Heart right ventricle (tissue), 16 donors: ENCODE measurements around the gene NAA20. TPM values are rescaled to one million over a fixed set of nuclear protein-coding genes. Genes with fewer than 3 reads are reported as not detected.
A peak's percentile ranks its signal among the peaks of the same experiment; 100 is the strongest.

Experiments
- ATAC-seq, 8 donors: fragments of 200-7000 bp; cut with Tn5 transposase; one replicate each; pipeline ENCODE4 v1.9.1; 2020; ENCODE audit warnings: mild to moderate bottlenecking in 8 of 8, moderate library complexity in 8 of 8, moderate number of reproducible peaks in 1 of 8
- DNase-seq, 2 donors: peaks; one replicate each; pipeline ENCODE4 v3.0.0-alpha.2; 2020
- H3K27ac ChIP-seq, 10 donors: fragments of 200-600 bp; sonication (generic) in 2 of 10; one replicate each; pipeline versions ENCODE4 v1.5.0 to v1.8.0; 2020 to 2022; ENCODE audit warnings: mild to moderate bottlenecking in 3 of 10
- H3K27me3 ChIP-seq, 7 donors: fragments of 200-600 bp; one replicate each; pipeline ENCODE4 v1.8.0; 2021 to 2022; ENCODE audit warnings: mild to moderate bottlenecking in 2 of 7
- H3K36me3 ChIP-seq, 9 donors: fragments of 200-600 bp; sonication (generic) in 1 of 9; one replicate each; pipeline versions ENCODE4 v1.5.0 to v1.8.0; 2020 to 2022; ENCODE audit warnings: mild to moderate bottlenecking in 2 of 9
- H3K4me1 ChIP-seq, 9 donors: fragments of 200-600 bp; sonication (generic) in 1 of 9; one replicate each; pipeline versions ENCODE4 v1.5.0 to v1.8.0; 2020 to 2022; ENCODE audit warnings: mild to moderate bottlenecking in 4 of 9
- H3K4me3 ChIP-seq, 10 donors: fragments of 200-600 bp; sonication (generic) in 2 of 10; one replicate each; pipeline versions ENCODE4 v1.5.0 to v1.8.0; 2020 to 2022; ENCODE audit warnings: mild to moderate bottlenecking in 7 of 10, moderate library complexity in 2 of 10
- H3K9me3 ChIP-seq, 11 donors: fragments of 200-600 bp in 10 of 11; sonication (generic) in 2 of 11; one replicate each; pipeline versions ENCODE4 v1.5.0 to v1.8.0; 2013 to 2022; ENCODE audit warnings: mild to moderate bottlenecking in 2 of 11, control low read depth in 1 of 11, moderate library complexity in 1 of 11
- CTCF ChIP-seq, 9 donors: fragments of 200-600 bp; sonication (generic) in 2 of 9; IDR thresholded peaks; one replicate each; pipeline versions ENCODE4 v1.5.0 to v1.8.0; 2021 to 2022; ENCODE audit warnings: antibody characterized with exemption in 9 of 9, mild to moderate bottlenecking in 5 of 9, moderate library complexity in 1 of 9
- WGBS, 2 donors: extraction: QIAGEN DNeasy Blood & Tissue Kit; methylation state at CpG; one replicate each; pipeline ENCODE4 v1.1.7; 2013; ENCODE audit warnings: inconsistent platforms in 1 of 2; 5-methylcytosine and 5-hydroxymethylcytosine counted together
- intact Hi-C, 10 donors: fragments of 100-400 bp; cut with DNase I; formaldehyde crosslinking; loops; one replicate each; pipeline versions ENCODE4 v1.11.1 to v1.14.2; 2022
- polyA plus RNA-seq, 2 donors: library from polyadenylated mRNA; stranded (reverse); fragments of 200-250 nt; gene quantifications; one replicate each; pipeline ENCODE4 v1.2.3, GENCODE V29; 2013
- total RNA-seq, 10 donors: library from RNA; stranded (reverse); fragmentation: NEBNext Ultra II Directional in 3 of 10; extraction: Animal tissue kit (Norgen Biotek cat#: 25700) in 3 of 10; gene quantifications; one replicate each; pipeline versions ENCODE4 v1.2.1 to v1.2.4, GENCODE V29; 2021 to 2023
- donor health status: Arrhythmogenic right ventricular cardiomyopathy.
- donor health status: ischemic (EF 13 %, LVEDD 7.1; RV severe dilation, severe dysfunction).
- donor health status: healthy with polysubstance abuse.
- donor health status: DM: no; HTN: yes; CAD: no.
- donor health status: DM: no; HTN: no; CAD: no.
- donor health status: ischemic (EF 25% LVEDD 6.9; RV normal size, moderate dysfunction).
- donor health status: ischemic (EF 25% LVEDD 5.7; RV mildly dilated, moderate dysfunction).
- donor health status: healthy.
- donor health status: DM: yes; HTN: yes; CAD: no.
- donor health status: Ischemic cardiomyopathy.
- donor health status: ischemic (EF 35%, LVEDD 5.7; RV mildly dilated, moderate dysfunction).
- donor health status: nonischemic (EF 11% LVEDD 7.7; RV severe dilation, severe dysfunction).
- donor health status: DM: yes; HTN: yes; CAD: no.
- donor health status: PGD.
- donor health status: ischemic (EF 29% LVEDD 5.4; RV normal size, mild dysfunction).
- donor health status: nonischemic (EF 23%, LVEDD 6.1; RV moderate dilation, normal function).

Gene NAA20
- total and polyA plus RNA-seq, 12 donors, result 53.7 to 98.1 (median 64.5) TPM

DNA sequence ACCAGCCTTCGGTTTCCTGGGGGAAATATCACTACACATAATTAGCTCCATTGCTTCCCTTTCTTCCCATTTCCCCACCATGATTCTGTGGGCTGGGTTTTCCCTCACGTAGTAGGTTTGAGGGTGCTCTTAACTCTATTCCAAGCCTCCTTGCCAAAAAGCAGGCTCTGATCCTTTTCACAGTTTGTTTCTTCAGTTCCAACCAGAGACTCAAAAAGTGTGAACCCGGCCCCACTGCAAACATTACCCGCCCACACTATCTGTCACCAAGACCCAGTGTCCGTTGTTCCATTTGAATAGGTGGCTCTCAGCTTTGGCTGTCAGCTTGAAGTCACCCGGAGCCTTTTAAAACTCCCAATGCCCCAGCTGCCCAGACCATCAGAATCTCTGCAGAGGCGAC, 11.8 kb upstream of the NAA20 start:
- intact Hi-C loops, result no loop called here

DNA sequence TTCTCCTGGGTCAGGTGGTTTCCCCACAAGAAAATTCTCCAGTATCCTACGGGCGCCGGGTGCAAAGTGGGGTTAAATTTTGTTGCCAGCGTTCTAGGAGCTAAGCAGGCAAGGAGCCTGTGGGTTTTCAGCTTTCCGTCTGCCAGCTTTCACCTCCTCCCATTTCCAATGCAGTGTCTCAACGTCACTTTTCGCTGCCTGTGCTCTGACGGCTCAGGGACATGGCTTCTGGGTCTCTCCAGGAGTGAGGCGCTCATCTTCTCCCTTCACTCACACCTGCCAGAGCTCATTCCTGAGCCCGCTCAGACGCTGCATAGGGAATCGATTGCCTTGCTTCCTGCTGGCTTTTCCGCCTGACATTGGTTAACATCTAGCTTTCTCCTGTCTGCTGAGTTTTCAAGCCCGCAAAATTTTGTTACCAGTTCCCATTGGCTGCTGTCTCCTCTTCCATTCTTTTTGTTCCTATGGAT, 7.3 kb upstream of the NAA20 start:
- no peak for TF ChIP-seq CTCF (IDR thresholded peaks at IDR 0.05)
- intact Hi-C loops, result no loop called here
- DNase-seq (no peak), ATAC-seq (no peak)
- no peaks in the 10 kb centered on the region for H3K27me3 ChIP-seq
- peaks cover 0 to 37% (median 15%) of the 10 kb centered on the region in 9 donors for H3K4me1 ChIP-seq
- no peak overlapping the region for H3K4me3 ChIP-seq
- H3K27ac ChIP-seq, result no peak overlapping the region
- H3K9me3 ChIP-seq, result no peaks in the 10 kb centered on the region
- WGBS, 2 donors, result 67 to 80% methylated on average over 14 of the region's 14 CpGs
- H3K36me3 ChIP-seq, result no peaks in the 10 kb centered on the region

More for the DNA sequence above, 11.8 kb upstream of the NAA20 start:
- Histone ChIP-seq H3K36me3 (peaks cover 0 to 27% (median 8%) of the 10 kb centered on the region in 9 donors), H3K4me1 (peaks cover 3 to 60% (median 36%) of the 10 kb centered on the region in 9 donors), H3K27me3 (no peaks in the 10 kb centered on the region), H3K27ac (no peak overlapping the region), H3K9me3 (no peaks in the 10 kb centered on the region), H3K4me3 (no peak overlapping the region)
- ATAC-seq (no peak), DNase-seq (no peak)
- 68 to 76% methylated on average over 7 of the region's 7 CpGs for WGBS, 2 donors
- no peak for TF ChIP-seq CTCF (IDR thresholded peaks at IDR 0.05)

GRCh38 chr20:20010639-20011500, 6.3 kb upstream of the NAA20 start:
- H3K27ac ChIP-seq, result peak overlapping the region in 8 of 10 donors; percentile 6 to 57 (median 47)
- ATAC-seq (peak in 6 of 8 donors; percentile 31 to 68 (median 39)), DNase-seq (no peak)
- H3K4me1 ChIP-seq, result peaks cover 0 to 33% (median 18%) of the 10 kb centered on the region in 9 donors
- no peaks in the 10 kb centered on the region for H3K9me3 ChIP-seq
- 36 to 53% methylated on average over 4 of the region's 4 CpGs for WGBS, 2 donors
- intact Hi-C loops, result no loop called here
- H3K36me3 ChIP-seq, result no peaks in the 10 kb centered on the region
- H3K27me3 ChIP-seq, result no peaks in the 10 kb centered on the region
- no peak overlapping the region for H3K4me3 ChIP-seq
- TF ChIP-seq CTCF (IDR thresholded peaks at IDR 0.05), result no peak

- intact Hi-C loops, result no loop called here
These were observed 4.6 kb upstream of the NAA20 start for GRCh38 chr20:20012541-20012940.

More at GRCh38 chr20:20012541-20012940, 4.6 kb upstream of the NAA20 start:
- ATAC-seq (no peak), DNase-seq (no peak)
- no peak overlapping the region for H3K4me3 ChIP-seq
- H3K27ac ChIP-seq, result no peak overlapping the region
- no peaks in the 10 kb centered on the region for H3K36me3 ChIP-seq
- no peaks in the 10 kb centered on the region for H3K27me3 ChIP-seq
- H3K9me3 ChIP-seq, result no peaks in the 10 kb centered on the region
- peaks cover 0 to 39% (median 25%) of the 10 kb centered on the region in 9 donors for H3K4me1 ChIP-seq
- TF ChIP-seq CTCF (IDR thresholded peaks at IDR 0.05), result no peak
- 84 to 88% methylated on average over 2 of the region's 2 CpGs for WGBS, 2 donors
